Fibroblast of villous mesenchyme (primary cell): Measurements from ENCODE around the gene PRSS36. TPM values are rescaled to one million over a fixed set of nuclear protein-coding genes. Genes with fewer than 3 reads are reported as not detected.

Experiments
- DNase-seq: peaks from one replicate; pipeline ENCODE4 v3.0.0-alpha.2; 2010; ENCODE audit warnings: low read depth
- H3K4me3 ChIP-seq: 2 replicates; pipeline ENCODE4 v1.5.1; 2011; ENCODE audit warnings: low read depth, mild to moderate bottlenecking, low read length
- CTCF ChIP-seq: IDR thresholded peaks from 2 replicates; pipeline ENCODE4 v1.5.1; 2012; ENCODE audit warnings: low read depth, mild to moderate bottlenecking, low read length; ENCODE audit not compliant: insufficient read depth
- total RNA-seq: library from RNA; depleted of rRNA; stranded (reverse); fragments of >200 nt; gene quantifications from 2 replicates; pipeline ENCODE4 v1.2.3, GENCODE V29; 2012

Gene PRSS36
- total RNA-seq, 1 donor = under 0.01 TPM

- no peak overlapping the region for H3K4me3 ChIP-seq
- TF ChIP-seq CTCF = no peak
- DNase-seq = no peak
Observed at GRCh38 chr16:31120129-31120528, 29.7 kb downstream of the PRSS36 start.

GRCh38 chr16:31118223-31119155 is 31.4 kb downstream of the PRSS36 start:
- DNase-seq = peak; percentile 80
- TF ChIP-seq CTCF = no peak
- peak overlapping the region; percentile 82 for H3K4me3 ChIP-seq

GRCh38 chr16:31117384-31118222 is 32.3 kb downstream of the PRSS36 start, which contains the start of gene KAT8:
TSS of gene KAT8 (plus strand) at chr16:31117664. CDS start at chr16:31117682, 18 bp downstream.
- H3K4me3 ChIP-seq = peak within 1 kb of the TSS; percentile 82
- peak; percentile 98 for DNase-seq
- TF ChIP-seq CTCF = no peak

GRCh38 chr16:31114468-31114867 is 35.4 kb downstream of the PRSS36 start:
- H3K4me3 ChIP-seq = no peak overlapping the region
- no peak for DNase-seq
- TF ChIP-seq CTCF = no peak

- DNase-seq = no peak
- no peak for TF ChIP-seq CTCF
- H3K4me3 ChIP-seq = no peak overlapping the region
Observed at GRCh38 chr16:31113121-31114120, 36.4 kb downstream of the PRSS36 start.

- DNase-seq = no peak
- no peak overlapping the region for H3K4me3 ChIP-seq
- TF ChIP-seq CTCF = no peak
Observed at GRCh38 chr16:31112711-31113110, 37.2 kb downstream of the PRSS36 start.
